Gastrocnemius medialis (tissue), 4 donors: ENCODE data around the gene DDOST. TPM values are rescaled to one million over a fixed set of nuclear protein-coding genes. Genes with fewer than 3 reads are reported as not detected.

Experiments
- ATAC-seq, 2 donors: fragments of 150-250 bp; one replicate each; pipeline ENCODE4 v1.9.1; 2016
- DNase-seq, 2 donors: peaks; one replicate each; pipeline ENCODE4 v3.0.0-alpha.2; 2019
- H3K27ac ChIP-seq, 4 donors: fragments of 200-600 bp; sonication (generic); 1 replicate in 1 of 4; 2 replicates in 3 of 4; pipeline ENCODE4 v1.5.1; 2016 to 2018; ENCODE audit warnings: mild to moderate bottlenecking in 2 of 4, moderate library complexity in 1 of 4
- H3K27me3 ChIP-seq, 3 donors: fragments of 200-600 bp; sonication (generic) in 2 of 3; 1 replicate in 1 of 3; 2 replicates in 2 of 3; pipeline versions ENCODE4 v1.5.1 to v1.6.0; 2016 to 2019; ENCODE audit warnings: mild to moderate bottlenecking in 1 of 3, moderate library complexity in 1 of 3
- H3K36me3 ChIP-seq, 2 donors: fragments of 200-600 bp; sonication (generic) in 1 of 2; one replicate each; pipeline ENCODE4 v1.5.1; 2017 to 2018
- H3K4me1 ChIP-seq, 2 donors: fragments of 200-600 bp; sonication (generic) in 1 of 2; one replicate each; pipeline ENCODE4 v1.5.1; 2016 to 2017; ENCODE audit warnings: mild to moderate bottlenecking in 2 of 2
- H3K4me3 ChIP-seq, 4 donors: fragments of 200-600 bp; sonication (generic) in 3 of 4; 1 replicate in 1 of 4; 2 replicates in 3 of 4; pipeline ENCODE4 v1.5.1; 2016 to 2019; ENCODE audit warnings: mild to moderate bottlenecking in 2 of 4
- H3K9me3 ChIP-seq, 3 donors: fragments of 200-600 bp; sonication (generic) in 2 of 3; 1 replicate in 1 of 3; 2 replicates in 2 of 3; pipeline ENCODE4 v1.5.1; 2016 to 2019
- POLR2A ChIP-seq, 2 donors: fragments of 450-650 bp; IDR thresholded peaks; one replicate each; pipeline ENCODE4 v1.6.1; 2017; ENCODE audit warnings: antibody characterized with exemption in 2 of 2, mild to moderate bottlenecking in 2 of 2, moderate library complexity in 2 of 2
- in situ Hi-C, 4 donors: fragments of 200-750 bp; cut with MboI; loops; one replicate each; pipeline versions ENCODE4 v1.15.0 to v1.8.0; 2017; ENCODE audit warnings: low sequenced_read_pairs in 4 of 4
- intact Hi-C: fragments of 100-400 bp; cut with DNase I; formaldehyde crosslinking; loops from one replicate; pipeline ENCODE4 v1.15.1; 2023; ENCODE audit warnings: low total_unique reads
- total RNA-seq, 4 donors: library from RNA; depleted of rRNA; stranded (reverse); fragments of >200 nt; gene quantifications; one replicate each; pipeline versions ENCODE4 v1.1.0 to v1.2.3, GENCODE V29; 2016
- TF ChIP-seq, protein P1 (sequence below), 5 experiments: fragments of 450-650 bp in 3 of 5; fragments of 200-600 bp in 2 of 5; sonication (generic) in 2 of 5; IDR thresholded peaks in 4 of 5; conservative IDR thresholded peaks in 1 of 5; 1 replicate in 4 of 5; 2 replicates in 1 of 5; pipeline ENCODE4 v1.5.1; 2016 to 2019; ENCODE audit warnings: antibody characterized with exemption in 5 of 5, mild to moderate bottlenecking in 3 of 5, moderate library complexity in 3 of 5

The DDOST gene
- total RNA-seq, 4 donors from 2014 or later: 63.0 to 110 (median 99.8) TPM

DNA sequence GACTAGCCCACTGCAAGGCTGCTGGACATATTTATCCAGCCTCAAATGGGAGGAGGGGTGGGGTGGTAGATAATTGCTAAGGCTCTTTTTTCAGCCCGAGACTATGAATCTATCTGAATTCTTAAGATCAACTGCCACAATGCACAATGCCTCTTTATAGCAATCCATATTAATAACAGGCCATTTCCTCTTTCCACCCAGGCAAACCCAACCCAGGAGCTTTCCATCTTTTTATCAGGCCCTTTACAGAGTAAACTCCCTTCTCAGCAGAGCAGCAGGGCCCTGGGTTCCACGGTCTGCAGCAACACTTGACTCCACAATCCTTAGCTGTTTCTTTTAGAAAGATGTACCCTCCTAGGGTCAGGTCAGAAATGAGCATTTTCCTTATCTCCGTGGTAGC, 806 bp downstream of the DDOST start:
- ATAC-seq: no peak
- Histone ChIP-seq H3K9me3 (no peaks in the 10 kb centered on the region), H3K4me1 (peaks cover 36 to 43% of the 10 kb centered on the region in 2 donors), H3K27me3 (no peaks in the 10 kb centered on the region), H3K4me3 (peak overlapping the region; percentile 81 to 99 (median 90)), H3K36me3 (peaks cover 0 to 19% of the 10 kb centered on the region in 2 donors), H3K27ac (peak overlapping the region; percentile 80 to 90 (median 86))
- TF ChIP-seq POLR2A (IDR thresholded peaks at IDR 0.05): no peak
- TF ChIP-seq, protein P1, sequence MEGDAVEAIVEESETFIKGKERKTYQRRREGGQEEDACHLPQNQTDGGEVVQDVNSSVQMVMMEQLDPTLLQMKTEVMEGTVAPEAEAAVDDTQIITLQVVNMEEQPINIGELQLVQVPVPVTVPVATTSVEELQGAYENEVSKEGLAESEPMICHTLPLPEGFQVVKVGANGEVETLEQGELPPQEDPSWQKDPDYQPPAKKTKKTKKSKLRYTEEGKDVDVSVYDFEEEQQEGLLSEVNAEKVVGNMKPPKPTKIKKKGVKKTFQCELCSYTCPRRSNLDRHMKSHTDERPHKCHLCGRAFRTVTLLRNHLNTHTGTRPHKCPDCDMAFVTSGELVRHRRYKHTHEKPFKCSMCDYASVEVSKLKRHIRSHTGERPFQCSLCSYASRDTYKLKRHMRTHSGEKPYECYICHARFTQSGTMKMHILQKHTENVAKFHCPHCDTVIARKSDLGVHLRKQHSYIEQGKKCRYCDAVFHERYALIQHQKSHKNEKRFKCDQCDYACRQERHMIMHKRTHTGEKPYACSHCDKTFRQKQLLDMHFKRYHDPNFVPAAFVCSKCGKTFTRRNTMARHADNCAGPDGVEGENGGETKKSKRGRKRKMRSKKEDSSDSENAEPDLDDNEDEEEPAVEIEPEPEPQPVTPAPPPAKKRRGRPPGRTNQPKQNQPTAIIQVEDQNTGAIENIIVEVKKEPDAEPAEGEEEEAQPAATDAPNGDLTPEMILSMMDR (IDR thresholded peaks at IDR 0.05 in 4 of 5, conservative IDR thresholded peaks at IDR 0.05 in 1 of 5): no peak
- DNase-seq: no peak
- in situ Hi-C loops (no loop called here), intact Hi-C loops (loop anchor here (2.0 kb wide), 1 partner anchor 28 kb away; the partner anchor contains the start of gene PINK1)

DNA sequence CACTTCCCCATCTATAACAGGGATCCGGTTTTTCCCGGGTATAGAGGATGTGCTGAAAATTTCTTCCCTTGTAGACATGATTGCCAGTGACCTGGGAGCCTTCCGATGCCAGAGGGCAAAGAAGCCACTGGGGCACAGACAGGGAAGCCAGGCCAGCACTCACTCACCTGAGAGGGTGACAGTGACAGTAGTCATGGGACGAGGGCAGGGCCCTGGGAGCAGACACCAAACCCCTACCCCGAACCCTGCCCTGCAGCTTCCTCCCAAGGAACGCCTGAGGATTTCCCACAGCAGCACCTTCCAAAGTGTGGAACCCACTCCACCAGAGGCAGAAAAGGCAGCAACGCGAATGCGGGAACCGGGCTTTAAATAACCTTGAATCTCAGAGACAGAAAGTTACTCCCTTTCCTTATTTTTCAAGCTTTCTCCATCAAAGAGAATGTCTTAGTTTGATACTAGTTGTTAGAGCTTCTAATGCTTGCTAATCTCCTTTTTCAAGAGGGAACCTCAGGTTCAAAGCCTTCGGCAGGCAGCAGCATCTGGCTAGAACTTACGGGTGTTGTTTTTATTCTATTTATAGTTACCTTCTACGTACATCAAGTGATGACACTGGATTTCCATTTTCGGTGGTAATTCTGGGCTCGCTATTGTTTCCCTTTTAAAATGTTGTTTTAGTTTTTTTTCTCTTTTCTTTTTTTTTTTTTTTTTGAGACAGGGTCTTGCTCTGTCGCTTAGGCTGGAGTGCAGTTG, 2.8 kb downstream of the DDOST start:
- no peak for TF ChIP-seq POLR2A (IDR thresholded peaks at IDR 0.05)
- TF ChIP-seq, protein P1 (IDR thresholded peaks at IDR 0.05 in 4 of 5, conservative IDR thresholded peaks at IDR 0.05 in 1 of 5): no peak
- in situ Hi-C loops (no loop called here), intact Hi-C loops (no loop called here)
- ATAC-seq (no peak), DNase-seq (no peak)
- no peaks in the 10 kb centered on the region for H3K9me3 ChIP-seq
- H3K27me3 ChIP-seq: no peaks in the 10 kb centered on the region
- H3K4me3 ChIP-seq: no peak overlapping the region
- H3K4me1 ChIP-seq: peaks cover 36 to 43% of the 10 kb centered on the region in 2 donors
- H3K36me3 ChIP-seq: peaks cover 0 to 37% of the 10 kb centered on the region in 2 donors
- H3K27ac ChIP-seq: peak overlapping the region; percentile 65 to 76 (median 69)

DNA sequence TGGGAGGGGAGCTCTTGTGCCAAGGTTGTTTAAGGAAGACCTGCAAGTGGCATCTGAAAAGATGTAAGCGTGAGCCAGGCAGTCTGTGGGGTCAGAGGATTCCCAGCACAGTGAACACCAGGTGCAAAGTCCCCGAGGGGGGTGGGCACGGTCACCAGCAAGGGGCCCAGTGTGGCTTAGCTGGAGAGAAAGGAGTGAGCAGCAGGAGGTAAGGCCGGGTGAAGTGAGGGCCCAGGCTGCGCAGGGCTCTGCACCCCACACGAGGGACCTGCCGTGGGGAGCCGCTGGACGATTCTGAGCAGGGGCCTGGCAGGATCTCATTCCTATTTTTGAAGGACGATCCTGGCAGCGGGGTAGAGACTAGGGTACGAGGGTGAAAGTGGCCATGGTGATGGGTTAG, 4.1 kb downstream of the DDOST start:
- TF ChIP-seq, protein P1 (IDR thresholded peaks at IDR 0.05 in 4 of 5, conservative IDR thresholded peaks at IDR 0.05 in 1 of 5): no peak
- no peak for TF ChIP-seq POLR2A (IDR thresholded peaks at IDR 0.05)
- intact Hi-C loops (no loop called here), in situ Hi-C loops (no loop called here)
- Histone ChIP-seq H3K9me3 (no peaks in the 10 kb centered on the region), H3K36me3 (peaks cover 0 to 50% of the 10 kb centered on the region in 2 donors), H3K4me3 (no peak overlapping the region), H3K4me1 (peaks cover 33 to 41% of the 10 kb centered on the region in 2 donors), H3K27ac (peak overlapping the region in 2 of 4 donors; percentile 70 to 76), H3K27me3 (no peaks in the 10 kb centered on the region)
- DNase-seq (no peak), ATAC-seq (no peak)

DNA sequence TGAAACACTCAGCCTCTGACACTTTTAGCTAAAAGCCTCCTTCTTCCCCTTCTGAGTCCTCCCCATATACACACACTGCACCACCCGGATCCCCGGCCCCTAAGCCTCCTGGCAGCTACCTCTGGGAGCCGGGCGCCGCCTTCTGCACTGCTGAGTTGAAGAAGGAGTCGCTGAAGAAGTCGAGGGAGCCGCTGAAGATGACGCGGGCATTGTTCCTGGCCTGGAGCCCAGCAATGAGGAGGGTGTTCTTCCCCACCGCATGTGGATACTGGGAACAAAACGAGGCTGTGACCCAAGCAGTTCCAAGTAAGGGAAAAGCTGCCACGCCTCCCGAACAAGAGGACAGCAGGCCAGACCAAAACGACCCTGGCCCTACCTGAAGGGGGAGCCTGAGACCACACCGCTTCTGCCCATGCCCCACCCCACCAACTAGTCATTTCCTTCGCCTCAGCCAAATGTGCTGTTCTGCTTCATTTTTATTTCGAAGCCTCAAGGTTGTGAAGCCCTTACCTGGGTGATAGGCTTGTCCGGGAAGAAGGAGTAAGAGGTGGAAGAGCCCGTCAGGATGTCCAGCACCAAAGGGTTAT, 7.0 kb downstream of the DDOST start:
- Histone ChIP-seq H3K4me1 (peaks cover 14 to 21% of the 10 kb centered on the region in 2 donors), H3K4me3 (no peak overlapping the region), H3K9me3 (no peaks in the 10 kb centered on the region), H3K27ac (peak overlapping the region; percentile 40 to 72 (median 68)), H3K36me3 (peaks cover 0 to 75% of the 10 kb centered on the region in 2 donors), H3K27me3 (no peaks in the 10 kb centered on the region)
- ATAC-seq: peak; percentile 59 to 74
- DNase-seq: peak; percentile 16 to 74
- TF ChIP-seq, protein P1 (IDR thresholded peaks at IDR 0.05 in 4 of 5, conservative IDR thresholded peaks at IDR 0.05 in 1 of 5): no peak
- TF ChIP-seq POLR2A (IDR thresholded peaks at IDR 0.05): no peak
- in situ Hi-C loops: no loop called here
- intact Hi-C loops: no loop called here
